GM19035 (cell line): Measurements from ENCODE around the gene ELP5.

ENCODE experiments used
- ATAC-seq: cut with Tn5 transposase; IDR thresholded peaks from one replicate; pipeline ENCODE4 v1.9.1; 2021; ENCODE audit not compliant: unreplicated experiment

Gene ELP5, protein sequence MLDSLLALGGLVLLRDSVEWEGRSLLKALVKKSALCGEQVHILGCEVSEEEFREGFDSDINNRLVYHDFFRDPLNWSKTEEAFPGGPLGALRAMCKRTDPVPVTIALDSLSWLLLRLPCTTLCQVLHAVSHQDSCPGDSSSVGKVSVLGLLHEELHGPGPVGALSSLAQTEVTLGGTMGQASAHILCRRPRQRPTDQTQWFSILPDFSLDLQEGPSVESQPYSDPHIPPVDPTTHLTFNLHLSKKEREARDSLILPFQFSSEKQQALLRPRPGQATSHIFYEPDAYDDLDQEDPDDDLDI

DNA sequence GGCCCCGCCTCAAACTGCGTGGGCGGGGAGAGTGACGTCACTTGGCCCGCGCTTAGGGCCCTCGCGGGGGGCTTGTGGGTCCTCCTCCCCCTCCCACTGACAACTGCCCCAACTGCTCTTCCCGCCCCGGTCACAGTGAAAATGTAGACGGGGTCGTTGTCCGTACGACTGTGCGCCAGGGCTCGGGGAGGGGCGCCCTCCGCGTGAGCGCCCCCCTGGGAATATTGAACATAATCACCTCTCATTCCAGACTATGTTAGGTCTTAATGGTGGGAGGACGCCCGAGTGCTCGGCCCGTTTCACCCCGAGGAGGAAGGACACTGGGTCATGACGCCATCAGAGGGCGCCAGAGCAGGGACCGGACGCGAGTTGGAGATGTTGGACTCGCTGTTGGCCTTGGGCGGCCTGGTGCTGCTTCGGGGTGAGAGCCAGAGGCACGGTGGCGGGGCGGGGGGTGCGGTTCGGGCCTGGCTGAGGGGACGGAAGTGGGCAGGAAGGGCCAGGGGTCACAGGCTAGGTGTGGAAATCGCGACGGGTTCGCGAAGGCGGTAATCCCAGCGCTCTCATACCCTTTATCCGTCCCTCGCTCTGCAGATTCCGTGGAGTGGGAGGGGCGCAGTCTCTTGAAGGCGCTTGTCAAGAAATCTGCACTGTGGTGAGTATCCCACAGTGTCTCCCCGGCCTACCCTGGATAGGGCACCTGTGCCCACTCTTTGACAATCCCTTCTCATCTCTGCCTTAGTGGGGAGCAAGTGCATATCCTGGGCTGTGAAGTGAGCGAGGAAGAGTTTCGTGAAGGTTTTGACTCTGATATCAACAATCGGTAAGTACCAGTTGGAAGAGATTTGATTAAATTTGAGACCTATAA lies at the start of gene ELP5:
TSS of gene ELP5 (plus strand) at position 40 of the 868 bp plus-strand sequence. CDS start at position 376, 336 bp downstream.
- peak; percentile 67 for ATAC-seq

DNA sequence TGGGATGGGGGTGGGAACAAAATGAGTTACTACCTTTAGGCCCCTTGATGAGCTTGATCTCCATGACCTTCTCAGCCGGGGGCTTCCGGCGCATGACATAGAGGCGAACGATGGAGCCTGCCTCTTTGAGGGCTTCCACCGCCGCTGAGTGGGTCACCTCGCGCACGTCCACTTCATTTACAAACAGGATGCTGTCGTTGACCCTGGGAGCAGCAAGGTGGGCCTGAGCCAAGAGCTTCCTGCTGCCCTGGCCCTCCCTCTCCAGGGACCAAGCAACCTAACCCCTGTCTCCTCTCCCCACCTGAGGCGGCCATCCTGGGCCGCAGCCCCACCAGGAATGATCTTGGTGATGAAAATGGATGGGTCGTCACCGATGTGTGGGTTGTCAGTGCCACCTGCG lies 48.6 kb upstream of the ELP5 start:
- no peak for ATAC-seq

GRCh38 chr17:7204336-7204735 lies 47.7 kb upstream of the ELP5 start:
- no peak for ATAC-seq

GRCh38 chr17:7204828-7205461 lies 47.1 kb upstream of the ELP5 start:
- ATAC-seq = peak; percentile 88

GRCh38 chr17:7205561-7205960 lies 46.5 kb upstream of the ELP5 start:
- no peak for ATAC-seq

GRCh38 chr17:7207120-7208001 lies 44.7 kb upstream of the ELP5 start:
- no peak for ATAC-seq

- ATAC-seq = no peak
Observed at GRCh38 chr17:7208027-7208571, 43.9 kb upstream of the ELP5 start.

DNA sequence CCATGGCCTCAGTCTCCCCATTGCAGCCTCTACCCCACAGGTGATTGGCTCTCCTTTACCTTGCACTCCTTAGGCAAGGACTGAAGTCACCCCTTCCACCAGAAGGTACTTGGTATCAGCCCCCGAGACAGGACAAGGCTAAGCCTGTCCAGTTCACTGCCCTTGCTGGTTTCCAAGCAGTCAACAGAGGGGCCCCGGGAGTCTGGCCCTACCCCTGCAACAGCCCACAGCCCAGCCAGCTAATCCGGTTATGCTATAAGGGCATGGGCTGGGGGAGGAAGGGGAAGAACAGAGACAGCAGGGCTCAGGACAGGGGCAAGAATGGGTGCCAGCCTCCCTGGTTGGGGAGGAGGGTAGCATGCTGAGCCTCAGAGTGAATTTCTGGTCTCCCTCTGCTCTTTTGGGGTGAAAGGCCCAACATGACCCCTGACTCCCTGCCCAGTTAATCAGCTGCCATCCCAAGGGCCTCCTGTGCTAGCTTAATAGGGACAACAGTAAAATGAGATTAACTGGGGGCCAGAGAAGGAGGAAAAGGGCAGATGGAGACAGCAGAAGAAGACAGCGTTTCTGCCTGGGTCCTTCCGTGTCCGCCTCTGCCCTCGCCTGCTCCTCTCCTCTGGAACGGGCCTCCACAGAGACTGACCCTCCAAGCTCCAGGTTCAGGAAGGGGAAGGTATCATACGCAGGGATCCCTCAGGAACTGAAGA lies 43.1 kb upstream of the ELP5 start:
- no peak for ATAC-seq

GRCh38 chr17:7211491-7212273 lies 40.3 kb upstream of the ELP5 start:
- no peak for ATAC-seq

- ATAC-seq = no peak
Observed at GRCh38 chr17:7213895-7214299, 38.1 kb upstream of the ELP5 start.

DNA sequence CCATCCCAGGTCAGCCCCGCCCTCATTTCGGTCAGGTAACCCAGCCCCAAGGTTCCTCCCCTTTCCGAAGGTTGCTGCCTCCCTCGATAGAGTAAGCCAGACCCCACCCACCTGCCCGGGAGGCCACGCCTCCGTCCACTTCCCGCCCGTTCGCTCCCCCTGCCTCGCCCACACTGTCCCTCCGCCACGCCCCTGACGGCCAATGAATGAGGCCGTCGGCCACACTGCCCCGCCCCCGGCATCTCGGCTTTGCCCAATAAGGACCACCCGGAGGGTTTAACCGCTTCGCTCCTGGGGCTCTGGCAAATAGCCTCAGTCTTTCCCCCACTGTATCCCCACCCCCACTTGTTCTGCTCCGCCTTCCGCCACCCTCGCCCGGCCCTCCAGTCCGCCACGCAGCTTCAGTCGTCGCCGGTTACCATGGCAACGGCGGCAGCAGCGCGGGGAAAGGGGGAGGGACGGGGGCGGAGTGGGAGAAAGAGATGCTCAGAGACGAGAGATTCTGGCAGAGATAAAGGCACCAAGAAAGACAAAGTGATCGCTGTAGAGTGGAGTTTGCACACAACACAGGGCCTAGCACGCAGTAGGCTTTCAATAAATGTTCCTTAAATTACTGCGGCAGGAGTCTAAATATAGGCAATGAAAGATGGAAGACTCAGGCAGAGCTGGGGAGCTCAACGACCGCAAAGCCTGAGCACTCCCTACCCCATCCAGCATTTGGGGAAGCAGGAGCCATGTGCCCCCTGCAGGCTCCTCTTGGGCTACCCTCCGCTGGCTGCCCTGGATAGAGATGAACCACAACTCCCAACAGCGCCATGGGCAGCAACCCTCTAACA lies 37.5 kb upstream of the ELP5 start:
- peak; percentile 81 for ATAC-seq

DNA sequence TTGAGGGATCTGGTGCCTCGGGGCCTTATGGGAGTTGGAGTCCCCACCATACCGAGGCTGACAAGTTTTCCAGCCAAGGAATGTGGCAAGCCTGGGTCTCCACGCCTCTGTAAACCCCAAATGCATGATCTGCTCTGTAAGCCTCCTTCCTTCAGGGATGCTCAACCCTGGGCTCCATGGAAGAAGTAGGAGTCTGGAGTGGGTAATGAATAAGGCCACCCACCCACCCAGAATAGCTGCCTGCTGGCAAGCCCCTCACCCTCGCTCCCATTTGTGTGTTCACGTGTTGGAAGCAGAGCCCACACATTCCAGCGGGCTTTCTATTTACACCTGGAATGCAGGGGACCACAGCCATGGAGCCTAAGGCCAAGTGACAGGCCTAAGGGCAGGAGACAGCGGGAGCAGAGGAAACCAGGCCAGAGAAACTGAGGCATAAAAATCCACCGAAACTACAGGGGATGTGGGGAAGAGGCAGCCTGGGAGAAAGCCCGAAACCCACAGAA lies 36.8 kb upstream of the ELP5 start:
- no peak for ATAC-seq

- no peak for ATAC-seq
Observed at GRCh38 chr17:7215652-7216180, 36.3 kb upstream of the ELP5 start.

DNA sequence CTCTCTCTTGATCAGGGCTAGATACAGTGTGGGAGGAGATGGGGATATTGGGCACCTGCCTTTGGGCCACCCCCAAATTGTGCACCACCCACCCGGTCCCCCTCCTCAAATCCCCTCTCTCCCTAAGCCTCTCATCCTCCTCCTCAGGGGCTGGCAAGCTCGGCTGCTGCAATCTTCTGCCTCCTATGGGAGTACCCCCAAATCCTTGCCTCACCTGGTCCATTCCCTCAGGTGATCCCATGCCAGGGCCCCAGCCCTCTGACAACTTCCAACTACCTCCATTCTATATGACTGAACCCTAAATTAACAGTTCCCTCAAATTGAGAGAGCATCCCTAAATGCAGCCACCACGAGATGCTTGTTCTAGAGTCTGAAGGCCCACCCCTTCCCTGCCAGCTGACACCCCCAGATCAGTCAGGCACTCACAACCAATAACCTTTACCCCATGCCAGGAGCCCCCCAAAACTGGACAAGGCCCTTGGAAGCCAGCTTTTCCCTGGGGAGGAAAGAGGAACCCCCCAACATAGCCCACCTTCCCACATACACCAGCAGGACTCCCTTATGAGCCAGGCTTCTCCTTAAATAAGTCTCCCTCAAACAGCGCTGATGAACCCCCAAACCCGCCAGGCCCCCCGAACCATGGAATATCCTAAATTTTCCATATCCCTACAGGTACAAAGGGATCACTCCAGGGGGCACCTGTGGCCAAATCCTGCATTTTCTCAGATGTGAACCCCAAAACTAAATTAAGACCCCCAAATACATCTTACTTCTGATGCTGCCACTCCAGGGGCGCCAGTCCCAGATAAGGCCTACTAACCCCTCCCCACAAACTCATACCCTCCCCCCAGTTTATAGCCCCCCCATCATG lies 35.5 kb upstream of the ELP5 start:
- no peak for ATAC-seq

GRCh38 chr17:7217113-7217987 lies 34.7 kb upstream of the ELP5 start:
- ATAC-seq = no peak

- no peak for ATAC-seq
Observed at GRCh38 chr17:7218166-7218565, 33.8 kb upstream of the ELP5 start.
